ENCODE measurements around the gene RAB4A.

Gene RAB4A

GRCh38 chr1:229254910-229255541 is 15.9 kb upstream of the RAB4A start:
- Histone ChIP-seq H2BK12ac (ENCODE audit: low read length) (no peak overlapping the region), H3K4ac (ENCODE audit: low read length) (no peak overlapping the region), H3K79me1 (ENCODE audit: low read depth, low read length) (no peaks in the 10 kb centered on the region), H3K4me2 (ENCODE audit: insufficient read depth, low read length, poor library complexity, severe bottlenecking) (no peak overlapping the region), H3K27me3 (ENCODE audit: control insufficient read depth in 3 of 3, insufficient read depth in 3 of 3, low read depth in 1 of 3, low read length in 3 of 3) (no peaks in the 10 kb centered on the region), H3K23ac (ENCODE audit: low read depth, low read length, poor library complexity) (no peak overlapping the region), H3K14ac (ENCODE audit: low read length) (no peak overlapping the region), H3K9ac (ENCODE audit: low read depth, low read length, poor library complexity) (no peak overlapping the region), H3K4me1 (ENCODE audit: control insufficient read depth in 2 of 2, insufficient read depth in 1 of 2, low read depth in 1 of 2, low read length in 2 of 2) (peaks cover 15 to 17% of the 10 kb centered on the region in 2 donors), H3K4me3 (ENCODE audit: low read length in 2 of 2) (no peak overlapping the region), H3K36me3 (replicated peaks in 1 of 2; ENCODE audit: control insufficient read depth in 2 of 2, insufficient read depth in 2 of 2, low read length in 2 of 2) (no peaks in the 10 kb centered on the region), H4K91ac (ENCODE audit: low read depth, low read length, poor library complexity) (no peak overlapping the region), H3K18ac (ENCODE audit: low read length) (no peak overlapping the region), H3K9me3 (replicated peaks in 1 of 2; ENCODE audit: control insufficient read depth in 2 of 2, insufficient read depth in 1 of 2, low read depth in 1 of 2, low read length in 2 of 2) (no peaks in the 10 kb centered on the region), H4K8ac (ENCODE audit: low read depth, low read length) (no peak overlapping the region), H2BK5ac (ENCODE audit: low read length) (no peak overlapping the region), H2AK5ac (ENCODE audit: low read depth, low read length) (no peak overlapping the region), H2BK15ac (ENCODE audit: low read length) (no peak overlapping the region), H2AFZ (ENCODE audit: low read length) (no peak overlapping the region), H3K27ac (replicated peaks; ENCODE audit: low read length) (no peak overlapping the region), H2BK120ac (ENCODE audit: low read depth, low read length) (no peak overlapping the region)
- DNase-seq (ENCODE audit: low spot score): no peak
- WGBS, 2 donors (ENCODE audit: extremely low coverage in 2 of 2, insufficient read length in 2 of 2, insufficient replicate concordance in 1 of 2): no CpG with 5 or more reads among the region's 1 CpG

GRCh38 chr1:229258031-229258756 is 12.7 kb upstream of the RAB4A start:
- H4K8ac ChIP-seq (ENCODE audit: low read depth, low read length): no peak overlapping the region
- H2BK120ac ChIP-seq (ENCODE audit: low read depth, low read length): no peak overlapping the region
- H4K91ac ChIP-seq (ENCODE audit: low read depth, low read length, poor library complexity): no peak overlapping the region
- peaks cover under 1 to 8% of the 10 kb centered on the region in 2 donors for H3K4me1 ChIP-seq (ENCODE audit: control insufficient read depth in 2 of 2, insufficient read depth in 1 of 2, low read depth in 1 of 2, low read length in 2 of 2)
- H3K9me3 ChIP-seq (replicated peaks in 1 of 2; ENCODE audit: control insufficient read depth in 2 of 2, insufficient read depth in 1 of 2, low read depth in 1 of 2, low read length in 2 of 2): no peaks in the 10 kb centered on the region
- no peak overlapping the region for H3K4ac ChIP-seq (ENCODE audit: low read length)
- H3K4me3 ChIP-seq (ENCODE audit: low read length in 2 of 2): no peak overlapping the region
- no peak overlapping the region for H3K23ac ChIP-seq (ENCODE audit: low read depth, low read length, poor library complexity)
- DNase-seq (ENCODE audit: low spot score): peak; percentile 71
- H2AK5ac ChIP-seq (ENCODE audit: low read depth, low read length): no peak overlapping the region
- no peak overlapping the region for H2BK15ac ChIP-seq (ENCODE audit: low read length)
- H2BK12ac ChIP-seq (ENCODE audit: low read length): no peak overlapping the region
- peak overlapping the region; percentile 52 for H3K18ac ChIP-seq (ENCODE audit: low read length)
- H3K79me1 ChIP-seq (ENCODE audit: low read depth, low read length): no peaks in the 10 kb centered on the region
- H2BK5ac ChIP-seq (ENCODE audit: low read length): no peak overlapping the region
- H3K27ac ChIP-seq (replicated peaks; ENCODE audit: low read length): no peak overlapping the region
- no peak overlapping the region for H3K4me2 ChIP-seq (ENCODE audit: insufficient read depth, low read length, poor library complexity, severe bottlenecking)
- H2AFZ ChIP-seq (ENCODE audit: low read length): peak overlapping the region; percentile 82
- no CpG with 5 or more reads among the region's 4 CpGs for WGBS, 2 donors (ENCODE audit: extremely low coverage in 2 of 2, insufficient read length in 2 of 2, insufficient replicate concordance in 1 of 2)
- no peaks in the 10 kb centered on the region for H3K27me3 ChIP-seq (ENCODE audit: control insufficient read depth in 3 of 3, insufficient read depth in 3 of 3, low read depth in 1 of 3, low read length in 3 of 3)
- no peak overlapping the region for H3K14ac ChIP-seq (ENCODE audit: low read length)
- no peak overlapping the region for H3K9ac ChIP-seq (ENCODE audit: low read depth, low read length, poor library complexity)
- H3K36me3 ChIP-seq (replicated peaks in 1 of 2; ENCODE audit: control insufficient read depth in 2 of 2, insufficient read depth in 2 of 2, low read length in 2 of 2): no peaks in the 10 kb centered on the region

GRCh38 chr1:229258757-229259060 is 12.2 kb upstream of the RAB4A start:
- H3K27ac ChIP-seq (replicated peaks; ENCODE audit: low read length): no peak overlapping the region
- H3K4me1 ChIP-seq (ENCODE audit: control insufficient read depth in 2 of 2, insufficient read depth in 1 of 2, low read depth in 1 of 2, low read length in 2 of 2): peaks cover 0 to 7% of the 10 kb centered on the region in 2 donors
- peak overlapping the region; percentile 82 for H2AFZ ChIP-seq (ENCODE audit: low read length)
- no peak overlapping the region for H3K9ac ChIP-seq (ENCODE audit: low read depth, low read length, poor library complexity)
- no peak overlapping the region for H3K4ac ChIP-seq (ENCODE audit: low read length)
- no peak overlapping the region for H4K91ac ChIP-seq (ENCODE audit: low read depth, low read length, poor library complexity)
- WGBS, 2 donors (ENCODE audit: extremely low coverage in 2 of 2, insufficient read length in 2 of 2, insufficient replicate concordance in 1 of 2): no CpG with 5 or more reads among the region's 5 CpGs
- no peaks in the 10 kb centered on the region for H3K27me3 ChIP-seq (ENCODE audit: control insufficient read depth in 3 of 3, insufficient read depth in 3 of 3, low read depth in 1 of 3, low read length in 3 of 3)
- no peaks in the 10 kb centered on the region for H3K36me3 ChIP-seq (replicated peaks in 1 of 2; ENCODE audit: control insufficient read depth in 2 of 2, insufficient read depth in 2 of 2, low read length in 2 of 2)
- H3K18ac ChIP-seq (ENCODE audit: low read length): no peak overlapping the region
- H3K9me3 ChIP-seq (replicated peaks in 1 of 2; ENCODE audit: control insufficient read depth in 2 of 2, insufficient read depth in 1 of 2, low read depth in 1 of 2, low read length in 2 of 2): no peaks in the 10 kb centered on the region
- no peak for DNase-seq (ENCODE audit: low spot score)
- H3K4me3 ChIP-seq (ENCODE audit: low read length in 2 of 2): no peak overlapping the region
- H2BK120ac ChIP-seq (ENCODE audit: low read depth, low read length): no peak overlapping the region
- no peak overlapping the region for H3K23ac ChIP-seq (ENCODE audit: low read depth, low read length, poor library complexity)
- no peak overlapping the region for H2BK15ac ChIP-seq (ENCODE audit: low read length)
- no peak overlapping the region for H2AK5ac ChIP-seq (ENCODE audit: low read depth, low read length)
- H3K79me1 ChIP-seq (ENCODE audit: low read depth, low read length): no peaks in the 10 kb centered on the region
- no peak overlapping the region for H3K14ac ChIP-seq (ENCODE audit: low read length)
- no peak overlapping the region for H2BK12ac ChIP-seq (ENCODE audit: low read length)
- H2BK5ac ChIP-seq (ENCODE audit: low read length): no peak overlapping the region
- no peak overlapping the region for H4K8ac ChIP-seq (ENCODE audit: low read depth, low read length)
- no peak overlapping the region for H3K4me2 ChIP-seq (ENCODE audit: insufficient read depth, low read length, poor library complexity, severe bottlenecking)

- Histone ChIP-seq H2BK15ac (ENCODE audit: low read length) (no peak overlapping the region), H2BK5ac (ENCODE audit: low read length) (no peak overlapping the region), H3K4me2 (ENCODE audit: insufficient read depth, low read length, poor library complexity, severe bottlenecking) (no peak overlapping the region), H4K91ac (ENCODE audit: low read depth, low read length, poor library complexity) (no peak overlapping the region), H2BK12ac (ENCODE audit: low read length) (no peak overlapping the region), H2AFZ (ENCODE audit: low read length) (peak overlapping the region; percentile 23), H4K8ac (ENCODE audit: low read depth, low read length) (no peak overlapping the region), H3K18ac (ENCODE audit: low read length) (no peak overlapping the region), H3K14ac (ENCODE audit: low read length) (no peak overlapping the region), H2BK120ac (ENCODE audit: low read depth, low read length) (no peak overlapping the region), H3K27me3 (ENCODE audit: control insufficient read depth in 3 of 3, insufficient read depth in 3 of 3, low read depth in 1 of 3, low read length in 3 of 3) (no peaks in the 10 kb centered on the region), H3K4me3 (ENCODE audit: low read length in 2 of 2) (no peak overlapping the region), H3K79me1 (ENCODE audit: low read depth, low read length) (no peaks in the 10 kb centered on the region), H3K36me3 (replicated peaks in 1 of 2; ENCODE audit: control insufficient read depth in 2 of 2, insufficient read depth in 2 of 2, low read length in 2 of 2) (no peaks in the 10 kb centered on the region), H3K4me1 (ENCODE audit: control insufficient read depth in 2 of 2, insufficient read depth in 1 of 2, low read depth in 1 of 2, low read length in 2 of 2) (peaks cover 0 to 7% of the 10 kb centered on the region in 2 donors), H3K4ac (ENCODE audit: low read length) (no peak overlapping the region), H3K9ac (ENCODE audit: low read depth, low read length, poor library complexity) (no peak overlapping the region), H3K27ac (replicated peaks; ENCODE audit: low read length) (no peak overlapping the region), H3K9me3 (replicated peaks in 1 of 2; ENCODE audit: control insufficient read depth in 2 of 2, insufficient read depth in 1 of 2, low read depth in 1 of 2, low read length in 2 of 2) (no peaks in the 10 kb centered on the region), H3K23ac (ENCODE audit: low read depth, low read length, poor library complexity) (no peak overlapping the region), H2AK5ac (ENCODE audit: low read depth, low read length) (no peak overlapping the region)
- no peak for DNase-seq (ENCODE audit: low spot score)
- WGBS, 2 donors (ENCODE audit: extremely low coverage in 2 of 2, insufficient read length in 2 of 2, insufficient replicate concordance in 1 of 2): no CpG with 5 or more reads among the region's 3 CpGs
These were observed 10.6 kb upstream of the RAB4A start for GRCh38 chr1:229260297-229260696.
